IPS-15b (cell line): ENCODE data around the gene ATAT1.
"Not testable (repeated sequence)": the region's sequence is repeated elsewhere in the genome, so short reads cannot be mapped to it uniquely, and the experiment has no call there.

ENCODE experiments used
- H3K27me3 ChIP-seq: one replicate; pipeline ENCODE4 v1.6.1; 2013; ENCODE audit warnings: low read length; ENCODE audit not compliant: control insufficient read depth, insufficient read depth
- H3K36me3 ChIP-seq: one replicate; pipeline ENCODE4 v1.6.1; 2013; ENCODE audit warnings: low read length; ENCODE audit not compliant: control insufficient read depth, insufficient read depth
- H3K4me1 ChIP-seq: one replicate; pipeline ENCODE4 v1.6.1; 2013; ENCODE audit warnings: mild to moderate bottlenecking, low read length; ENCODE audit not compliant: control insufficient read depth, insufficient read depth
- H3K4me3 ChIP-seq: one replicate; pipeline ENCODE4 v1.5.1; 2013; ENCODE audit warnings: low read depth, low read length
- H3K9ac ChIP-seq: one replicate; pipeline ENCODE4 v1.6.1; 2013; ENCODE audit warnings: low read depth, mild to moderate bottlenecking, low read length
- H3K9me3 ChIP-seq: one replicate; pipeline ENCODE4 v1.6.1; 2013; ENCODE audit warnings: mild to moderate bottlenecking, low read length; ENCODE audit not compliant: control insufficient read depth, insufficient read depth

Gene ATAT1

GRCh38 chr6:30626484-30627366 lies at the start of gene ATAT1:
TSS of gene ATAT1 (plus strand) at chr6:30626874.
- Histone ChIP-seq H3K36me3 (peaks cover 31% of the 10 kb centered on the region), H3K9me3 (no peaks in the 10 kb centered on the region), H3K4me3 (peak within 1 kb of the TSS; percentile 89), H3K27me3 (no peaks in the 10 kb centered on the region), H3K4me1 (peaks cover 5% of the 10 kb centered on the region), H3K9ac (peak within 1 kb of the TSS; percentile 48)

DNA sequence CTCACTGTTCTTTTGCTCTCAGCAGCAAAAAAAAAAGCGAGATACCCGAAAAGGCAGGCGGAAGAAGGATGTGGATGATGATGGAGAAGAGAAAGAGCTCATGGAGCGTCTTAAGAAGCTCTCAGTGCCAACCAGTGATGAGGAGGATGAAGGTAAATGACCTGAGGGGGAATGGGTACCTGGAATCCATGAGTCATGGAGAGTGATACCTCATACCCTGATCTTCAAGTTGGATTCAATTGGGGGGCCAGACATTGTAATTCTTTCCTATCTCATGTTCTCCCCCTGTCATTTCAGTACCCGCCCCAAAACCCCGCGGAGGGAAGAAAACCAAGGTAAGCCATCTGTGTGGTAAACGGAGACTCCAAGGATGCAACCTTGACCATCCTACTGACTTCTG lies 48.6 kb upstream of the ATAT1 start:
- H3K4me3 ChIP-seq: no peak overlapping the region
- H3K9ac ChIP-seq: no peak overlapping the region
- H3K27me3 ChIP-seq: no peaks in the 10 kb centered on the region
- no peaks in the 10 kb centered on the region for H3K9me3 ChIP-seq
- peaks cover 51% of the 10 kb centered on the region for H3K36me3 ChIP-seq
- no peaks in the 10 kb centered on the region for H3K4me1 ChIP-seq

GRCh38 chr6:30583921-30584320 lies 42.8 kb upstream of the ATAT1 start:
- Histone ChIP-seq H3K4me1 (no peaks in the 10 kb centered on the region), H3K9me3 (no peaks in the 10 kb centered on the region), H3K27me3 (no peaks in the 10 kb centered on the region), H3K9ac (no peak overlapping the region), H3K4me3 (no peak overlapping the region), H3K36me3 (peaks cover 77% of the 10 kb centered on the region)

DNA sequence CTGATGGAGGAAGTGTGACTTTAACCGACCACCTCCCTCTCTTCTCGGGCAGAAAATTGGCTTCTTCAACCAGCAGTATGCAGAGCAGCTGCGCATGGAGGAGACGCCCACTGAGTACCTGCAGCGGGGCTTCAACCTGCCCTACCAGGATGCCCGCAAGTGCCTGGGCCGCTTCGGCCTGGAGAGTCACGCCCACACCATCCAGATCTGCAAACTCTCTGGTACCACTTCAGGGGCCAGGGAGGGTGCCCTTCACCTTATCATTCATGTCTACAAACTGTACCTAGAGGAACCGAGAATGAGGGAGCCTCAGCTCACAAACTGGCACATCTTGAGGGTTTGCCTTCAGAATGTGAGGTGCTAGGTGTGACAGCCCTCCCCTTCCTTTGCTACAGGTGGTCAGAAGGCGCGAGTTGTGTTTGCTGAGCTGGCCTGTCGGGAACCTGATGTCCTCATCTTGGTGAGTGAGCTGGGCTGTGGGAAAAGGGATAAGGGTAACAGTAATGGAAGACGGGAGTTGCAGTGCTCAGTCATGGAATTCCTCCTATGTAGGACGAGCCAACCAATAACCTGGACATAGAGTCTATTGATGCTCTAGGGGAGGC lies 36.8 kb upstream of the ATAT1 start:
- Histone ChIP-seq H3K4me1 (no peaks in the 10 kb centered on the region), H3K9me3 (no peaks in the 10 kb centered on the region), H3K36me3 (peaks cover 62% of the 10 kb centered on the region), H3K4me3 (no peak overlapping the region), H3K9ac (no peak overlapping the region), H3K27me3 (no peaks in the 10 kb centered on the region)

DNA sequence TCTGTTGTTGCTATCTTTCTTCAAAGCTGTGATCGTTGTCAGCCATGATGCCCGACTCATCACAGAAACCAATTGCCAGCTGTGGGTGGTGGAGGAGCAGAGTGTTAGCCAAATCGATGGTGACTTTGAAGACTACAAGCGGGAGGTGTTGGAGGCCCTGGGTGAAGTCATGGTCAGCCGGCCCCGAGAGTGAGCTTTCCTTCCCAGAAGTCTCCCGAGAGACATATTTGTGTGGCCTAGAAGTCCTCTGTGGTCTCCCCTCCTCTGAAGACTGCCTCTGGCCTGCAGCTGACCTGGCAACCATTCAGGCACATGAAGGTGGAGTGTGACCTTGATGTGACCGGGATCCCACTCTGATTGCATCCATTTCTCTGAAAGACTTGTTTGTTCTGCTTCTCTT lies 36.2 kb upstream of the ATAT1 start:
- Histone ChIP-seq H3K27me3 (no peaks in the 10 kb centered on the region), H3K9ac (no peak overlapping the region), H3K36me3 (peaks cover 56% of the 10 kb centered on the region), H3K9me3 (no peaks in the 10 kb centered on the region), H3K4me1 (no peaks in the 10 kb centered on the region), H3K4me3 (no peak overlapping the region)

DNA sequence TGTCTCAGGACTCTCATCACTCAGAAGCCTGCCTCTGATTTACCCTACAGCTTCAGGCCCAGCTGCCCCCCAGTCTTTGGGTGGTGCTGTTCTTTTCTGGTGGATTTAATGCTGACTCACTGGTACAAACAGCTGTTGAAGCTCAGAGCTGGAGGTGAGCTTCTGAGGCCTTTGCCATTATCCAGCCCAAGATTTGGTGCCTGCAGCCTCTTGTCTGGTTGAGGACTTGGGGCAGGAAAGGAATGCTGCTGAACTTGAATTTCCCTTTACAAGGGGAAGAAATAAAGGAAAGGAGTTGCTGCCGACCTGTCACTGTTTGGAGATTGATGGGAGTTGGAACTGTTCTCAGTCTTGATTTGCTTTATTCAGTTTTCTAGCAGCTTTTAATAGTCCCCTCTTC lies 35.7 kb upstream of the ATAT1 start:
- H3K36me3 ChIP-seq: peaks cover 51% of the 10 kb centered on the region
- H3K4me1 ChIP-seq: no peaks in the 10 kb centered on the region
- no peak overlapping the region for H3K4me3 ChIP-seq
- H3K9ac ChIP-seq: no peak overlapping the region
- H3K27me3 ChIP-seq: no peaks in the 10 kb centered on the region
- H3K9me3 ChIP-seq: no peaks in the 10 kb centered on the region

DNA sequence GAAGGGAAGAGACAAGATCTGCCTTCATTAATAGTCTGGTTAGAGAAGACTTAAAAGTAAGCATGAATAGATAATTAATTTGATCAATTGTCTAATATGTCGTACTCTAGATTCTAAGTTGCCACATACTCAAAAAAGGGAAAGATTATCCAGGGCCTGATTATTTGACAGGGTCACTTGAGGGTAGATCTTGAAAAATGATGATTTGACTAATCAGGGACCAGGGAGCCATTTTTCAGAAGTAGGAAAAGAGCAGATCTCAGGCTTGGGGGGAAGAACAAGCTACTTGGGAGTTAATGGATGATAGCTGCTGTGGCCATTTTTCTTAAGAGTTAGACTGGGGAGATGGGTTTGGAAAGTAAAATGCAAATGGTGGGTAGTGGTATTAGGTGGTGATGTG lies 34.4 kb upstream of the ATAT1 start:
- H3K4me3 ChIP-seq: no peak overlapping the region
- no peaks in the 10 kb centered on the region for H3K4me1 ChIP-seq
- H3K9me3 ChIP-seq: no peaks in the 10 kb centered on the region
- H3K9ac ChIP-seq: peak overlapping the region; percentile 32
- H3K27me3 ChIP-seq: no peaks in the 10 kb centered on the region
- peaks cover 41% of the 10 kb centered on the region for H3K36me3 ChIP-seq

- not testable (repeated sequence) for H3K4me3 ChIP-seq
Observed at GRCh38 chr6:30597315-30598144, 29.1 kb upstream of the ATAT1 start.

DNA sequence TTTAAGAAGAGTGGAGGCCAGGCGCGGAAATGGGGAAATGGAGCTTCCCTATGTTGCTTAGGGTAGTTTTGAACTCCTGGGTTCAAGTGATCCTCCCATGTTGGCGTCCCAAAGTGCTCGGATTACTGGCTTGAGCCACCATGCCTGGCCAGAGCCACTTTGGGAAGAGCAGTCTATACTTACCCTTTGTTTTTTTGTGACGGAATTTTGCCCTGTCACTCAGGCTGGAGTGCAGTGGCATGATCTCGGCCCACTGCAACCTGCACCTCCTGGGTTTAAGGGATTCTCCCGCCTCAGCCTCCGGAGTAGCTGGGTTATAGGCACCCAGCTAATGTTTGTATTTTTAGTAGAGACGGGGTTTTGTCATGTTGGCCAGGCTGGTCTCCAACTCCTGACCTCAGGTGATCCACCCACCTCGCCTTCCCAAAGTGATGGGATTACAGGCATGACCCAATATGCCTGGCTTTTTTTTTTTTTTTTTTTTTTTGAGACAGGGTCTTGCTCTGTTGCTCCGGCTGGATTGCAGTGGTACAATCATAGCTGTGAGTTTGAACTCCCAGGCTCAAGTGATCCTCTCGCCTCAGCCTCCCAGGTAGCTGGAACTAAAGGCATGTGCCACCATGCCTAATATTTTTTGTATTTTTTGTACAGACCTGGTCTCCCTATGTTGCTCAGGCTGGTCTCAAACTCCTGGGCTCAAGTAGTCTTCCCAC lies 27.6 kb upstream of the ATAT1 start:
- H3K9me3 ChIP-seq: no peaks in the 10 kb centered on the region
- no peak overlapping the region for H3K4me3 ChIP-seq
- H3K9ac ChIP-seq: no peak overlapping the region
- H3K36me3 ChIP-seq: peaks cover 35% of the 10 kb centered on the region
- no peaks in the 10 kb centered on the region for H3K27me3 ChIP-seq
- no peaks in the 10 kb centered on the region for H3K4me1 ChIP-seq

More at GRCh38 chr6:30597315-30598144, 29.1 kb upstream of the ATAT1 start:
- H3K4me1 ChIP-seq, H3K27me3 ChIP-seq, H3K9ac ChIP-seq, H3K9me3 ChIP-seq: not testable (repeated sequence)
- H3K36me3 ChIP-seq: peaks cover 22% of the 10 kb centered on the region

DNA sequence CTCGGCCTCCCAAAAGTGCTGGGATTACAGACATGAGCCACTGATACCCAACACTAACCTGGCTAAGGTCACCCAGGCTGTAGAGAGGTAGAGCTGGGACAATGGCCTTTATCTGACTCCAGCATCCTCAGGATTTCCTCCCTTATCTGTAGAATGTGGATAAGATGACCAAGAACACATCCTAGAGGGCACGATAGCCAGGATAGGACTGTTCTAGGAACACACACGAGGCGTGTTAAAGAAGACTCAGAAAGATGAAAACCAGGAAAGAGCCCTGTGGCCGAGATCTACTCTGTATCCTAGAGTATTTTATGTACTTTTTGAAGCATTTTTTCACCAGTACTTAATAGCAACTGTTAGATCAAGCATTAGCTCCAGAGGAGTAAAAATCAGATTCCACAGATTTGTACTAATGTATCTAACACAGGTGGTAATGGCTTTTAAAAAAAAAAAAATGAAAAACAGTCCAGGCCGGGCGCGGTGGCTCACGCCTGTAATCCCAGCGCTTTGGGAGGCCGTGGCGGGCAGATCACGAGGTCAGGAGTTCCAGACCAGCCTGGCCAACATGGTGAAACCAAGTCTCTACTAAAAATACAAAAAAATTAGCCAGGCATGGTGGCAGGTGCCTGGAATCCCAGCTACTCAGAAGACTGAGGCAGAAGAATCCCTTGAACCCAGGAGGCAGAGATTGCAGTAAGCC lies 26.9 kb upstream of the ATAT1 start:
- H3K27me3 ChIP-seq: no peaks in the 10 kb centered on the region
- H3K9ac ChIP-seq: no peak overlapping the region
- H3K9me3 ChIP-seq: no peaks in the 10 kb centered on the region
- no peaks in the 10 kb centered on the region for H3K4me1 ChIP-seq
- no peak overlapping the region for H3K4me3 ChIP-seq
- H3K36me3 ChIP-seq: peaks cover 42% of the 10 kb centered on the region
